Transverse colon (tissue), 4 donors: ENCODE data around the gene PACS2. TPM values are rescaled to one million over a fixed set of nuclear protein-coding genes. Genes with fewer than 3 reads are reported as not detected.

ENCODE experiments used
- DNase-seq: peaks from one replicate; pipeline ENCODE4 v3.0.0-alpha.2; 2019
- H3K27ac ChIP-seq, 4 donors: fragments of 200-600 bp; sonication (generic); 2 replicates each; pipeline ENCODE4 v1.5.1; 2016 to 2018; ENCODE audit warnings: inconsistent platforms in 4 of 4
- H3K27me3 ChIP-seq: fragments of 200-600 bp; sonication (generic); 2 replicates; pipeline ENCODE4 v1.5.1; 2017; ENCODE audit warnings: inconsistent platforms
- H3K36me3 ChIP-seq, 4 donors: fragments of 200-600 bp; sonication (generic); 2 replicates each; pipeline ENCODE4 v1.5.1; 2017 to 2019; ENCODE audit warnings: inconsistent platforms in 4 of 4
- H3K4me1 ChIP-seq, 4 donors: fragments of 200-600 bp; sonication (generic); 2 replicates each; pipeline ENCODE4 v1.5.1; 2017 to 2020; ENCODE audit warnings: inconsistent platforms in 4 of 4
- H3K4me3 ChIP-seq, 4 donors: fragments of 200-600 bp; sonication (generic); 1 replicate in 1 of 4; 2 replicates in 3 of 4; pipeline versions ENCODE4 v1.5.1 to v1.6.1; 2017 to 2019; ENCODE audit warnings: inconsistent platforms in 4 of 4
- H3K9me3 ChIP-seq, 2 donors: fragments of 200-600 bp; sonication (generic); 2 replicates each; pipeline ENCODE4 v1.5.1; 2017 to 2019; ENCODE audit warnings: inconsistent platforms in 2 of 2
- CTCF ChIP-seq, 5 experiments: fragments of 200-600 bp in 3 of 5; fragments of 450-650 bp in 2 of 5; sonication (generic) in 3 of 5; IDR thresholded peaks; 1 replicate in 2 of 5; 2 replicates in 3 of 5; pipeline ENCODE4 v1.5.1; 2016 to 2017; ENCODE audit warnings: antibody characterized with exemption in 5 of 5, inconsistent platforms in 3 of 5, mild to moderate bottlenecking in 2 of 5, moderate library complexity in 1 of 5
- EP300 ChIP-seq: sonication (generic); formaldehyde crosslinking; IDR thresholded peaks from one replicate; pipeline ENCODE4 v1.6.1; 2017; ENCODE audit warnings: antibody characterized with exemption, low read depth
- POLR2A ChIP-seq: fragments of 450-650 bp; IDR thresholded peaks from one replicate; pipeline ENCODE4 v1.6.1; 2016; ENCODE audit warnings: antibody characterized with exemption, mild to moderate bottlenecking, moderate library complexity
- POLR2AphosphoS5 ChIP-seq, 3 donors: sonication (generic); formaldehyde crosslinking; IDR thresholded peaks; one replicate each; pipeline ENCODE4 v1.6.1; 2016; ENCODE audit warnings: antibody characterized with exemption in 3 of 3
- WGBS, 2 donors: methylation state at CpG; one replicate each; pipeline ENCODE4 v1.1.5; 2018; ENCODE audit warnings: low coverage in 1 of 2; 5-methylcytosine and 5-hydroxymethylcytosine counted together
- in situ Hi-C, 4 donors: fragments of 200-750 bp; cut with MboI; loops; one replicate each; pipeline versions ENCODE4 v1.15.0 to v1.15.1; 2017; ENCODE audit warnings: low sequenced_read_pairs in 3 of 4, low pct_ligation_motif_present in 1 of 4, low pct_unique_long_range_greater_than_20kb in 1 of 4
- intact Hi-C: fragments of 100-400 bp; cut with DNase I; formaldehyde crosslinking; loops from one replicate; pipeline ENCODE4 v1.15.1; 2023; ENCODE audit warnings: low total_unique reads
- total RNA-seq, 4 donors: library from RNA; depleted of rRNA; stranded (reverse); fragments of >200 nt; gene quantifications; one replicate each; pipeline ENCODE4 v1.1.0, GENCODE V29; 2016

PACS2 gene
- total RNA-seq, 4 donors from 2014 or later: 63.0 to 249 (median 135) TPM

GRCh38 chr14:105281371-105282097 lies 33.0 kb upstream of the PACS2 start:
- Histone ChIP-seq H3K27me3 (no peaks in the 10 kb centered on the region), H3K9me3 (no peaks in the 10 kb centered on the region), H3K4me3 (no peak overlapping the region), H3K4me1 (peaks cover 0 to 16% (median 0%) of the 10 kb centered on the region in 4 donors), H3K36me3 (no peaks in the 10 kb centered on the region), H3K27ac (no peak overlapping the region)
- WGBS, 2 donors: 67 to 74% methylated on average over 7 to 22 of the region's 23 CpGs
- in situ Hi-C loops (loop anchor here in 1 of 4 donors (25.0 kb wide), 1 partner anchor 194 kb away; no protein-coding TSS in a partner anchor), intact Hi-C loops (no loop called here)
- TF ChIP-seq CTCF (IDR thresholded peaks at IDR 0.05): peak; percentile 43 to 61 (median 53)
- no peak for TF ChIP-seq EP300
- no peak for TF ChIP-seq POLR2AphosphoS5 (IDR thresholded peaks at IDR 0.05)
- no peak for TF ChIP-seq POLR2A
- DNase-seq: no peak

- Histone ChIP-seq H3K36me3 (no peaks in the 10 kb centered on the region), H3K9me3 (no peaks in the 10 kb centered on the region), H3K27me3 (no peaks in the 10 kb centered on the region), H3K27ac (no peak overlapping the region), H3K4me3 (no peak overlapping the region), H3K4me1 (peaks cover 0 to 16% (median 0%) of the 10 kb centered on the region in 4 donors)
- intact Hi-C loops (no loop called here), in situ Hi-C loops (loop anchor here in 1 of 4 donors (25.0 kb wide), 1 partner anchor 195 kb away; no protein-coding TSS in a partner anchor)
- no peak for DNase-seq
- WGBS, 2 donors: 20 to 77% methylated on average over 1 to 16 of the region's 16 CpGs
- TF ChIP-seq POLR2A: no peak
- TF ChIP-seq CTCF (IDR thresholded peaks at IDR 0.05): no peak
Observed at GRCh38 chr14:105282098-105282725, 32.3 kb upstream of the PACS2 start.

GRCh38 chr14:105283028-105283427 lies 31.5 kb upstream of the PACS2 start:
- TF ChIP-seq EP300 (no peak), POLR2AphosphoS5 (IDR thresholded peaks at IDR 0.05) (no peak), POLR2A (no peak), CTCF (IDR thresholded peaks at IDR 0.05) (no peak)
- Histone ChIP-seq H3K36me3 (no peaks in the 10 kb centered on the region), H3K27me3 (no peaks in the 10 kb centered on the region), H3K4me1 (peaks cover 0 to 16% (median 0%) of the 10 kb centered on the region in 4 donors), H3K4me3 (no peak overlapping the region), H3K9me3 (no peaks in the 10 kb centered on the region), H3K27ac (no peak overlapping the region)
- no peak for DNase-seq
- in situ Hi-C loops: loop anchor here in 1 of 4 donors (25.0 kb wide), 1 partner anchor 196 kb away; no protein-coding TSS in a partner anchor
- WGBS, 2 donors: 80 to 84% methylated on average over 1 to 10 of the region's 10 CpGs
- intact Hi-C loops: no loop called here

- intact Hi-C loops (no loop called here), in situ Hi-C loops (loop anchor here in 1 of 4 donors (25.0 kb wide), 1 partner anchor 197 kb away; no protein-coding TSS in a partner anchor)
- DNase-seq: no peak
- WGBS, 2 donors: 78% methylated on average over 15 of the region's 15 CpGs; no CpG with 5 or more reads in 1 of the 2 donors
- H3K4me3 ChIP-seq: no peak overlapping the region
- TF ChIP-seq POLR2A: no peak
- no peak for TF ChIP-seq EP300
- TF ChIP-seq POLR2AphosphoS5 (IDR thresholded peaks at IDR 0.05): no peak
- TF ChIP-seq CTCF (IDR thresholded peaks at IDR 0.05): no peak
- no peaks in the 10 kb centered on the region for H3K36me3 ChIP-seq
- no peaks in the 10 kb centered on the region for H3K27me3 ChIP-seq
- H3K4me1 ChIP-seq: peaks cover 0 to 13% (median 0%) of the 10 kb centered on the region in 4 donors
- H3K9me3 ChIP-seq: no peaks in the 10 kb centered on the region
- H3K27ac ChIP-seq: no peak overlapping the region
Observed at GRCh38 chr14:105283899-105284298, 30.6 kb upstream of the PACS2 start.
